Measurements from ENCODE around the gene ZWILCH. TPM values are rescaled to one million over a fixed set of nuclear protein-coding genes. Genes with fewer than 3 reads are reported as not detected.

ZWILCH gene
- total RNA-seq, 4 donors from 2014 or later: 2.9 to 6.0 (median 4.5) TPM

GRCh38 chr15:66496951-66497501 is 8.1 kb upstream of the ZWILCH start:
- TF ChIP-seq, protein P1, sequence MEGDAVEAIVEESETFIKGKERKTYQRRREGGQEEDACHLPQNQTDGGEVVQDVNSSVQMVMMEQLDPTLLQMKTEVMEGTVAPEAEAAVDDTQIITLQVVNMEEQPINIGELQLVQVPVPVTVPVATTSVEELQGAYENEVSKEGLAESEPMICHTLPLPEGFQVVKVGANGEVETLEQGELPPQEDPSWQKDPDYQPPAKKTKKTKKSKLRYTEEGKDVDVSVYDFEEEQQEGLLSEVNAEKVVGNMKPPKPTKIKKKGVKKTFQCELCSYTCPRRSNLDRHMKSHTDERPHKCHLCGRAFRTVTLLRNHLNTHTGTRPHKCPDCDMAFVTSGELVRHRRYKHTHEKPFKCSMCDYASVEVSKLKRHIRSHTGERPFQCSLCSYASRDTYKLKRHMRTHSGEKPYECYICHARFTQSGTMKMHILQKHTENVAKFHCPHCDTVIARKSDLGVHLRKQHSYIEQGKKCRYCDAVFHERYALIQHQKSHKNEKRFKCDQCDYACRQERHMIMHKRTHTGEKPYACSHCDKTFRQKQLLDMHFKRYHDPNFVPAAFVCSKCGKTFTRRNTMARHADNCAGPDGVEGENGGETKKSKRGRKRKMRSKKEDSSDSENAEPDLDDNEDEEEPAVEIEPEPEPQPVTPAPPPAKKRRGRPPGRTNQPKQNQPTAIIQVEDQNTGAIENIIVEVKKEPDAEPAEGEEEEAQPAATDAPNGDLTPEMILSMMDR (IDR thresholded peaks at IDR 0.05; ENCODE audit: low read depth): no peak

GRCh38 chr15:66497502-66498455 is 7.3 kb upstream of the ZWILCH start, which contains the start of gene SNAPC5:
TSS of gene SNAPC5 (minus strand) at chr15:66497762. CDS start at chr15:66497731, 31 bp downstream.
- TF ChIP-seq, protein P1 (IDR thresholded peaks at IDR 0.05; ENCODE audit: low read depth): no peak

DNA sequence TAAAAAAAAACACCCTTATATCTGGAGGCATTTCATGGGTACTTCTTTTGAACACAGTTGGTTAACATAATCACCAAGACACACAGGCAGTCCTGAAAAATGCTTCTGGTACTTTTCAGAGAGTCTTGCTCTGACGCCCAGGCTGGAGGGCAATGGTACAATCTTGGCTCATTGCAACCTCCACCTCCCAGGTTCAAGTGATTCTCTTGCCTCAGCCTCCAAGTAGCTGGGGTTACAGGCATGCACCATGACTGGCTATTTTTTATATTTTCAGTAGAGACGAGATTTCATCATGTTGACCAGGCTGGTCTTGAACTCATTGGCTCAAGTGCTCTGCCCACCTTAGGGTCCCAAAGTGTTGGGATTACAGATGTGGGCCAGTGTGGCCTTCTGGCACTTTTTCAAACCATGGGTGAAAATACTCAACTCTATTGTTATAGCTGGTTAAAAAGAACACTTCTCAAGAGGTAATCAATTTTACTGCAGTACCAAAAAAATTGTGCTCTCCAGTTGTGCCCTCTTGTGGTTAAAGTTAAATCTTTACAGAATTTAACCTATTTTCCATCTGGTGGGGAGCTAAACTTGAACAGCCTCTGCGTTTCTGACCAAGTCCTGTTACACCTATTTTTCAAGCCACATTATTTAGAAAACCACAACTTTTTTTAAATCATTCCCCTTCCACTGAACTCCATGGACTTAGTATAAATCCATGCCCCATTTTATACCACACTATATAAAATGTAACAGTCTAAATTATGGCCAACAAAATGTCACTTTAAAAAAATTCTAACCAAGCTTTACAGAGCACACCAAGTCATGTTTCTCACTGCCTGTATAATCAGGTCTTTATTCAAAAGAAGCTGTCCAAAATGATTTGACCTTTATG is 6.4 kb upstream of the ZWILCH start:
- TF ChIP-seq, protein P1 (IDR thresholded peaks at IDR 0.05; ENCODE audit: low read depth): no peak

DNA sequence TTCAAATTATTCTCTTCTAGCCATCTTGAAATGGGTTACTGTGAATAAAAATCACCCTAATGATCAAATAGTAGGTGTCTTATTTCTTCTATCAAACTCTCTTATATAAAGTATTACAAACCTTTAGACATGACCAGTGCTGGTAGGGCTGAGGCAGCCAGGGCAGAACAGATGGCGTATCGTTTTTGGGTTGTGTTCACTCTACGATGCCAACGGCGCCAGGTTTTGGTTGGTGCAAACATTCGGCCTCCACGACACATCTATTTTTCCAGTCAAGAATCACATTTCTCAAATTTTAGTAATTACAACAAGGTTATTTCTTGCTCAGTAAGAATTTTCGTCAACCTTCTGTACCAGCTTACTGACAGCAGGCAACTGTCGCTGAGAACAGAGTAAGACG is 2.6 kb upstream of the ZWILCH start:
- TF ChIP-seq, protein P1 (IDR thresholded peaks at IDR 0.05; ENCODE audit: low read depth): no peak

- TF ChIP-seq, protein P1 (IDR thresholded peaks at IDR 0.05; ENCODE audit: low read depth): no peak
Observed at GRCh38 chr15:66503780-66504562, 1.2 kb upstream of the ZWILCH start.

GRCh38 chr15:66505430-66505811 is 295 bp downstream of the ZWILCH start:
- TF ChIP-seq, protein P1 (IDR thresholded peaks at IDR 0.05; ENCODE audit: low read depth): no peak
